NOMO-1 (cell line): ENCODE data around the gene PKP1.

Experiments used
- DNase-seq, 2 experiments: peaks; one replicate each; lab custom pipeline; 2025; ENCODE audit not compliant: unreplicated experiment in 2 of 2; lab: John Stamatoyannopoulos, UW

PKP1 gene

GRCh38 chr1:201259476-201260235, 23.6 kb upstream of the PKP1 start:
- DNase-seq: no peak

DNA sequence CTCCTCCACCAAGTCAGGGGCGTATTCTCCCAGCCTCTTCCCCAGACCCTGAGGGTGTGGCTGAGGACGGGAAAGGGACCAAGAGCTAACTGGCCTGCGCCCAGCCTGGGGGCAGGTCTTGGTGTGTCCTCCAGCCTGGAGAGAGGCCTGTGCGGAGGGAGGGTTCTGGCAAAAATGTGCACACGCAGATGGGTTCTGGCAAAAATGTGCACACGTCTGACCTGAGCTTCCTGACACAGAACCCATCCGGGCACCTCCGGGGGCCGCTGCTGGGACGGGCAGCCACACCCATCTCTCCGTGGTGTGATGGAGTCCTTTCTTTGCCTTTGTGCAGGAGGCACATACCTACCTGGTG, 23.1 kb upstream of the PKP1 start:
- no peak for DNase-seq

GRCh38 chr1:201260648-201261311, 22.5 kb upstream of the PKP1 start:
- no peak for DNase-seq

DNA sequence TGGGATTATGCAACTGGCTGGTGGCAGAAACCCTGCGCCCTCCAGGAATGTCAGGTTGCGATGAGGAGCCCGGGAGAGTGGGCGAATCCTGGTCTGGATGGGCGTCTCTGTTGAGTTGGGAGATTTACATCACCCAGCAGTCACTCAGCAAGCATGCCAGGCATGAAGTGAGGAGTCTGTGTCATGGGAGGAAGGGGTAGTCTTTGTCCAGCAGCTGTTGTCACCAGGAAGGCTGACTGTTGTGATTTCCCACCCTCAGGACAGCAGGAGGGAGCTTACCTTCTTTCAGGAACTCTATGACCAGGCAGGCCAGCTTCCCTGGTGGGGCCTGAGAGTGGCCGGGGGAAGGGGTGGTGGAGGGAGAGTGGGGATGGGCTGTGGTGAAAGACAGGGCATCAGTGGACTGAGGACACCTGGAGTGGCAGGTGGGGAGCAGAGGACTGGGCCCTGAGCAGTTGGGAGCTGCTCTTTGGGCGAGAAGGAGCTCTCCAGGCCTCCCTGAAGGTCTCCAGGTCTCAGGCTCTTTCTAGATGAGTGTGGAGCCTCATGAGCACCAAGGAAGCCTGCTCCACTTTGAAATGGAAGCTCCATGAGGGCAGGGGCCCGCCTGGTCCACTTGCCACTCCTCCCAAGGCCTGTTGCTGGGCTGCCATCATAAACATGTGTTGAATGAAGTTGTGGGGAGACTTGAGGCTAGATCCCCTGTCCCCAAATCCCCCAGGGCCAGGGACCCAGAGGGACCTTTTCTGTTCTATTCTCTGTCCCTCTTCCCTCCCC, 21.3 kb upstream of the PKP1 start:
- no peak for DNase-seq

DNA sequence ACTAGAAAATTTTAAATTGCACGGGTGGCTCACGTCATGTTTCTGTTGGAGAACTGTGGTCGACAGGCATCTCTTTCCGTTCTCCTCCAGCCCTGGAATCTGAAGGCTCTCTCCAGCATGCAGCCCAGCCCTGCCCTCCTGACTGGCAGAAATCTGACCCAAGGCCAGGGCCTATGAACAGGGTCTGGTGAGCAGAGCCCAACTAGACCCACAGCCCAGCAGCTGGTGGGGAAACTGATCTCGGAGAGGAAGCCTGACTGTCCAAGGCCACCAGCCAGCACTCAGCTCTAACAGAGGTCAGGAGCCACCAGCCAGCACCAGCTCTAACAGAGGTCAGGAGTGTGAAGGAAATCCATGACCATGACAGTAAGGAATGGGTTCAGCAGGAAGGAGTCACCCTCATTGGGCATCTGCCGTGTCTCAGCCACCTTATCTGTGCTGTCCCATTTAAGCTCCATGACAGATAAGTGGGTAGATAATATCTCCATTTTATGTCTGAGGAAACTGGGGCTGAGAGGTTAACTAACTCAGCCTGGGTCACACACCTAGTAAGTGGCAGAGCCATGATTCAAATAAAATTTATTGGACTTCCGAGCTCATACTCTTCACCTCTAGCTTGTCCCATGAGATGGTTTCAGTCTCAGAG, 20.2 kb upstream of the PKP1 start:
- no peak for DNase-seq

- no peak for DNase-seq
Measured at GRCh38 chr1:201264072-201264471, 19.2 kb upstream of the PKP1 start.

- no peak for DNase-seq
Measured at GRCh38 chr1:201264554-201264953, 18.8 kb upstream of the PKP1 start.

- no peak for DNase-seq
Measured at GRCh38 chr1:201265756-201266155, 17.6 kb upstream of the PKP1 start.

- no peak for DNase-seq
Measured at GRCh38 chr1:201266276-201266675, 17.0 kb upstream of the PKP1 start.

- peak in 1 of 2 experiments; percentile 37 for DNase-seq
Measured at GRCh38 chr1:201266774-201267173, 16.5 kb upstream of the PKP1 start.

DNA sequence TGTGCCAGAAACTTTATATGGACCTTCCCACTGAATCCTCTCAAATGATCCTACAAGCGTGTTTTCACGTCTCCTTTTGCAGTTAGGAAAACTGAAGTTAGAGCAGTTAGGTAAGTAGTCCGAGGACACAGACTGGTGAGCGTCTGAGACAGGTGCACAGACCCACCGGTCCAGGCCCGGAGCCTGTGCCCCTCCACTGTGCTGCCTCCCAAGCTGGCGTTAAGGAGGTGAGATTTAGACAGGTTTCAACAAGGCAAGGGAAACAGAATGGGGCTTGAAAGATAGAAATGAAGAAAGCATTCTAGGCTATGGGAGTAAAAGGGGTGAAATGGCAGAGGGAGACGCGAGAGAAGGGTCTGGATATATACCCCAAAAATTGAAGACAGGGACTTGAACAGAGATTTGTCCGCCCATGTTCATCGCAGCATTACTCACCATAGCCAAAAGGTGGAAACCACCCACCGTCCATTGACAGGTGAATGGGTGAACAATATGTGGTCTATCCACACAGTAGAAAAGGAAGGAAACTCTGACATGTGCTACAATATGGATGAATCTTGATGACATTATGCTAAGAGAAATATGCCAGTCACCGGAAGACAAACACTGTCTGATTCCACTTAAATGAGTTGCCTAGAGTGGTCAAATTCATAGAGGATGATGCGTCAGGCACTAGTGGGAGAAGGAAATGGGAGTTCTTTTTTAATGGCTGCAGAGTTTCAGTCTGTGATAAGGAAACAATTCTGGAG, 15.7 kb upstream of the PKP1 start:
- DNase-seq: no peak

DNA sequence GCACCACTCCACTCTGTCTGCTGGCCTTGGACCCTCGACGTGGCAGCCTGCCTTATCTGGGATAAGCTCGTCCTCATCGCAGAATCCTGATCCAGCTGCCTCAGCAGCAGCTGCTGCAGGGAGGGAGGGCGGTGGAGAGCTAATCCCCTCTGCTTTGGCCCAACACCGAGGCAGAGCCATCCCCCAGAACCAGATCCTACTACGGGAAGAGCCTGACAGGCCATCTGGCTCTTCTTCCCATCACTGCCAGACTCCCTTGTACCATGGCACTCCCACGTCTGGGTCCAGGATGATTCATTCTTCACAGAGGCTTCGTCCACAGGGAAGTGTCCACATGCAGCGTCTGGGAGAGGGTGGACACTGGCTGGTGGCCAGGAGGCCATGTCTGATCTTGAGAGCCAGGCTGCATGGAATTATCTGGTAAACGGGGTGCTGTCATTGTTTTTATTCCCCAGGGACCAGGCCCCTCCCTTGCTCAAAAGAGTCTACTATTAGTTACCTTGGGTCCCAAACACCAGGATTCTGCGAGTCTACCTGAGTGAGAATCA, 14.6 kb upstream of the PKP1 start:
- DNase-seq: no peak

DNA sequence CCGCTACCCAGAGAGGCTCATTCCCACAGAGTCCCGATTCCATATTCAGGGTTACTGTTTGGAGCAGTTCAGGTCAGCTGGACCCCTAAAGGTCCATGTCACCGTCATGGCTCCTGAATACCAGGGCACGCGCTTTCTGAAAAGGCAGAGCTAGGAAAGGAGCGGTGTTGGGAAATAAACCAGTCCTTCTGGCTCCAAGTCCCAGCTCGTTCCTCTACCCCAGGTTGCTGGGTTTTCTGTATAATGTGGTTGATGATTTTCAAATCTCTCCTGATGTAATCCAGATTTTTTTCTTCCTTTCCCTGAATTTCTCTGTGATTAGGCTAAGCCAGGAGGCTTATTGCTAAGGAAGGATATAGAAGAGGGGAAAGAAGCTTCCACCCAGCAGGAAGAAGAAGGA, 14.0 kb upstream of the PKP1 start:
- DNase-seq: no peak

- DNase-seq: no peak
Measured at GRCh38 chr1:201269900-201270410, 13.4 kb upstream of the PKP1 start.

- DNase-seq: no peak
Measured at GRCh38 chr1:201270616-201271390, 12.5 kb upstream of the PKP1 start.

GRCh38 chr1:201272799-201273198, 10.5 kb upstream of the PKP1 start:
- no peak for DNase-seq

DNA sequence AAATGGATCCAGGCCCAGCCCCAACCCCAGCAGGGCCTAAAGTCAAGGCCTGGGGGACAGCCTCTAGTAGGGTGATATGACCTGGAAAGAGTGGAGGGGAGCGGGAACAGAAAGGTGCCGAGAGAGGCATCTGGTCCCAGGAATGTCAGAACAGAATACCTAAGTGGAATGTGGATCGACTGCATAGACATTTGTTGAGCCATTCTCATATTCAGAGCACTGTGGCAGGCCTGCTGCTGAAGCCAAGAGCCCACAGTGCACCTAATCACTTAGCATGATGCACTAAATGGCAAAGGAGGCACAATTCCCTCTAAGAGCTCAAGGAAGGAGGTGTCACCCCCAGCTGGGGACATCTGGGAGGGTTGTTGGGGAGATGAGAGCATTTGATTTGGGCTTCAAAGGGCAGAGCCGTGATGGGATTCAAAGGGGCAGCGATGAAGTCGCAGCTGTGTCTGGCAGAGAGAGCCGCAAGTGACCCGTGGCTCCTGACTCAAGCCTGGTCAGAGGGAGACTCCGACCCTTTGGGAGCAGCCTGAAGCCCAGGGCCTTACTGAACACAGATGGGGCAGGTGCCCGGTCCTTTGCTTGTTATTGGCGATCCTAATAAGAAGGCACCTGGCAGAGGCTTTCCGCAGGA, 8.6 kb upstream of the PKP1 start:
- no peak for DNase-seq

DNA sequence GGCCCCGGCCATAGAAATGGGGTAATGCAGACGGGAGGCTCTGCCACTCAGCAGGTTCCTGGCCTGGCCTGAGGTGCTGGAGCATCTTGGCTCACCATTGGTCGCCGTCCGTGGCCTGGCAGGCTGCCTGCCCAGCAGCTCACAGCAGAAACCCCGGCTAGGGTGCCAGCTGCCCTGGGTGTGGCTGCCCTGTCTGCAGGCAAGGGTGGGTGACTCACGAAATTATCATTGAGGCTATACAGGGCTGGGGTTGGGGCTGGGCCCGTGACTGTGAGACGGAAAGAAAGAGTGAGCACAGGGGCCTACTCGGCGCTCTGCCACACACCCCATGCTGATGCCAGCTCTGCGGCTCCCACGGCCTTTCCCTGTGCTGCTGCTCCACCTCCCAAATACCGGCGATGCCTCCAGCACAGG, 8.0 kb upstream of the PKP1 start:
- DNase-seq: no peak

DNA sequence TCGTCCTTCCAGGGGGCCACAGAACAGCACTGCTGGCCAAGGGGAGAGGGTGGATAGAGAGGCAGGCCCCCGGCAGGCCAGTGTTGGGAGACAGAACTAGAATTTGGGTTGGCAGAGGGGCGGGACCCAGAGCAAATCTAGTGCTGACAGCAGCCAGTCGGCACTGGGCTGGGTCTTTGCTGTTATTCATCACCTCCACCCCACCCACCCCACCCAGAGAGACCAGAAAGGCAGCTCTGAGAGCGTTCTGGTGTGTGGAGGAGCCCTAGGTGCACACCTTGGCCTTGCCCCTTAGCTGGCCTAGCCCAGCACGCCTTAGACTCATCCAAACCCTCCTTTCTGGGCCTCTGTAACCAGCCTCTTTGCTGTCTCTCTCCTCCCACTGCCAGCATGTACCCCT, 6.4 kb upstream of the PKP1 start:
- no peak for DNase-seq
